Measurements from ENCODE around the gene SDCCAG8.

SDCCAG8 gene

DNA sequence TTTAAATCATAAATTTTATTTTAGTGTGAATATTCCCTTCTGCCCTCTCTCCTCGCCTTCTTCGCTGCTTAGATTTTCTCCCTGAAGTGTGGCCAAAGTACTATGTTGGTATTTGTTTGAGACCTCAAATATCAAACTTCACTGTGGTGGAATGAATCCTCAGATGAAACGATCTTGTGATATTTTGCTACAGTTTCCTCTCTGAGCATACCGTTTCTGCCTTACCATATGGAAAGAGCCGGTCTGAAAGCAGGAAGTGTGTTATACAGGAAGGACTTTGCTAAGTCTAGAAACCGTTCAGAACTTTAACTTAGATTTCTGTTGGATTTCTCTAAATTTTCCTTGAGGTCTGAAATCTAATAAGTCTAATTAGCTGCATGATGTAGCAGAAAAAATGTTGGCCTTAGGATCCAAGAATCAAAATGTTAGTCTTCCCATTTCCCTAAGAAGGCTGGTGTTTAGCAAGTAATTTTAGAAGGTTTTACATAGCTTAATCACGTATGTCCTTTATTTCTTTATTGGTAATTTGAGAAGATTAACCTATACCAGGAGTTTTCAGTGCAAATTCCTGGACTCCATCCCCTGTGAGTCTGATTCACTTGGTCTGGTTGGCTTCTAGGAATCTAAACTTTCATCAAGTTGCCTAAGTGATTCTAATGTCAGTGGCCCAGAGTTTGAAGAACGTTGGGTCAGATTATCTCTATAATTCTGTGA, 30.7 kb downstream of the SDCCAG8 start:
- DNase-seq (ENCODE audit: low spot score), result peak; percentile 27

DNA sequence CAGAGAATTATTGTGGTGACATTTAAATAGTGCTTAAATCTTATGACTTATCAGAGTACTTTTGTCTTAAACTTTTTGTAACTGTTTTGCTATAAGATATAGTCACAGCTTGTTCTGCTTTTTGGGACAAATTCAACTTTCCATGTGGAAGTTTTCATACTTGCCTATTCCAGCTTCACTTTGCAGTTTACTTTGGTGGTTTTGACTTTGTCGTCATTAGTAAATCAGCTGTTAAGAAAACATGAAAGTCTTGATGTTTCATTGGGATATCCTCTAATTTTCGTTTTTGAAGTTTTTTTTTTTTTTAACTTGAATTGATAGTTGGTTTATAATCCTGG, 31.3 kb downstream of the SDCCAG8 start:
- no peak for DNase-seq (ENCODE audit: low spot score)

DNA sequence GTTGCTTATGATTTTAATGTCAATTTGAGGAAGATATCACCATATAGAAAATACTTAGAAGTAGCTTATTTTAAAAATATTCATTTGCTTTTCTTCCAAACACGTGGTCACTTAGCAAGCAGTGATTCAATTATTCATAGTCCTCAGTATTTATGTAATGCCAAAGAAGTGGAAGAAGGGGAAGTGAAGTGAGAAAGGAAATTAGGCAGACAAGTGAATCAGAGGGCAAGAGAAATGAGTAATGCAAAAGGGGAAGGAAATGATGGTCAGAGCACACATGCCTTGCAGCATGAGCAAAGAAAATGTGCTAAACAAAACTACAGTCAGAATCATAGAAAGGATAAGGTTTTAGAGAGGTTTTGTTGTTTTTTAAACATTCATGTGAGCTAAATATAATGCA, 31.8 kb downstream of the SDCCAG8 start:
- peak; percentile 66 for DNase-seq (ENCODE audit: low spot score)

DNA sequence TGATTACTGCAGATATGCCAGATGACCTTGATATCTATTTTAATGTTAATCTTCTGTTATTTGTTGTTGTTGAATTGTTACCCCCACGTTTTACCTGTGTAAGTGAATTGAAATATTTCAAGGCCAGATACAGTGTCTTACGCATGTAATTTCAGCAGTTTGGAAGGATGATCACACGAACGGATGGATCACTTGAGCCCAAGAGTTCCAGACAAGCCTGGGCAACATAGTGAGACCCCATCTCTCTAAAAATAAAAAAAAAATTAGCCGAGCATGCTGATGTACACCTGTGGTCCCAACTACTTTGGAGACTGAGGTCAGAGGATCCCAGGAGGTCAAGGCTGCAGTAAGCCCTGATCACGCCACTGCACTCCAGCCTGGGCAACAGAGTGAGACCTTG, 32.2 kb downstream of the SDCCAG8 start:
- no peak for DNase-seq (ENCODE audit: low spot score)

DNA sequence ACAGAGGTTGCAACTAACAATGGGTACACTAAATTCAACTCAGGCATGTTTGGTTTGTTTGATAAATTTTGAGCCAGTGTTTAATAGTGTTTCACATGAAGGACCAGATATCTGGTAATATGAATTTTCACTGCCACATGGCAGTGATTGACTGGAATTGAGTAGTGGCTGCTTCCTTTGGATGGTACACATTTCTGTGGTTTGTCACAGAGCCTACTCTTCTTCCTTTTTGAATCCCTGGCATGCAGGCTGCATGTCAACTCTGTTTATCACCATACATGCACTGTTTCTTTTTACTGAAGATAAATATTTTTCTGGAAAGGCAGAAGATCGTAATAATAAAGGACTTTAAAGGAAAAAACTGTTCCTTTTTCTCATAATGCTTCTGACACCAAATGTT, 35.5 kb downstream of the SDCCAG8 start:
- DNase-seq (ENCODE audit: low spot score), result no peak

DNA sequence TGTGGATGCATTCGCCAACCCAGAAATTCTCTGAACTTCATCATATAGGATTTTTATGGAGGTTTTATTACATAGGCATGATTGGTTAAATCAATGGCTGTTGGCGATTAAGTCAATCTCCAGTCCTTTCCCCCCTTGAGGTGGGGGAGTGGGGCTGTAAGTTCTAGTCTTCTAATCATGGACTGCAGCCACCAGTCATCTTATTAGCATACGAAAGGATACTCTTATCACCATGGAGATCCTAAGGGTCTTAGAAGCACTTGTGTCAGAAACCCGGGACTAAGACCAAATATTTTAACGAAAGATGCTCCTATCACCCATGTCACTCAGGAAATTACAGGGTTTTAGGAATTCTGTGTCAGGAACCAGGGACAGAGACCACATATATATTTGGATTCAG, 36.3 kb downstream of the SDCCAG8 start:
- no peak for DNase-seq (ENCODE audit: low spot score)

DNA sequence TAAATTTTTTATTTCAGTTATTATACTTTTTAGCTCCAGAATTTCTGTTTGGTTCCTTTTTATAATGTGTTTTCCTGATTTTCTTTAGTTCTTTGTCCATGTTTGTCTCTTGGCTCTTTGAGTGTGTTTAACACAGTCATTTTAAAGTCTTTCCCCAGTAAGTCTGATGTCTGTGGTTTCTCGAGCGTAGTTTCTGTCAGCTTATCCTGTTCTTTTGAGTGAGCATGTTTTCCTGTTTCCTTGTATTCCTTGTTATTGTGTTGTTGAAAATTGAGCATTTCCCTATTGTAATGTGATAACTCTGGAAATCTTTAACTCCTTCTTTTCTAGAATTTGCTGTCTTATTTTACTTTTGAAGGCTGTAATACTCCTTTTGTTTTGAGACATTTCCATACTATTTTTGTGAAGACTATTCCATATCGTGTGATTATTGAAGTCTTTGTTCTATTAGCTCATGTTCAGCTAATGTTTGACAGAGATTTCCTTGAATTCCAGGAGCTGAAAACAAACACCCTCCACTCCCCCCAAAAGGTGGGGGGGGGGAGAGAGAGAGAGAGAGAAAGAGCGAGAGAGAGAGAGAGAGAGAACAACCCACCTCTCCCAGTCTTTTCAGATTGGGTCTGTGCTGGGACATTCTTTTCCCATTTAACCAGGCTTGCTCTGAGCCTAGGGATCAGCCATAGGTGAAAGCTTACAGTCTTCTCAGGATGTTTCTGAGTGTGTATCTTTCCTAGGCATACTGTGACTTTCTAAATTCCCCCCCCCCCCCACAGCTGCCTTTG, 38.3 kb downstream of the SDCCAG8 start:
- no peak for DNase-seq (ENCODE audit: low spot score)

DNA sequence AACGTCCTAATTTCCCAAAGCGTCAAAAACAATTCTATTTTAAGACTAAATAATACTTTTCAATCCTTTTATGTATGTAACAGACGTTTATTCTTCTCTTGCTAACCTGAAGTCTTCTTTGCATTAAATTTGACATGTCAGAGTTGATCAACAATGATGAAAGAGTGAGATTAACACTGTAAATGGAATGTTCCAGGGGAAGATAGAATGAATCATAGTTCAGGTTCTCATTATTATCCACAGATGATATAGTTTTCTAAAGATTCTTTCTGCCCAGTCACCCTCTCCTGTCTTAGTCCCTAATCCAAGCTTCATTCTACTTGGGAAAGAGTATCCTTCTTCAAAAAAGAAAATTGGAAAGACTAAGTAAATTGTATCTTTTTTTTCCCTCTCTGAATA, 38.9 kb downstream of the SDCCAG8 start:
- no peak for DNase-seq (ENCODE audit: low spot score)

DNA sequence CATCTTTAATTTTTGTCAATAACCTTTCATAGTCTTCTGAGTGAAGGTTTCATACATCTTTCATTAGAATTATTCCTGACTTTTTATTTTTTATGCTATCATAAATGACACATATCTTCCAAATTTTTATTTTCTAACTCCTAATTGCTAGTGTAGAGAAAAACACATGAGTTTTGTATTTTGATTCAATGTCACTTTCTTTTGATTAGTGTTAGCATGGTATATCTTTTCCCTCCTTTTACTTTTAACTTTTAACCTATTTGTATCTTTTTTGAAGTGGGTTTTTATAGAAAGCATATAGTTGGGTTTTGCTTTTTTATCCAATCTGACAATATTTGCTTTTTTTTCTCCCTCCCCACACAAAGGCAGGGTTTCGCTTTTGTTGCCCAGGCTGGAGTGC, 43.2 kb downstream of the SDCCAG8 start:
- DNase-seq (ENCODE audit: low spot score), result no peak

DNA sequence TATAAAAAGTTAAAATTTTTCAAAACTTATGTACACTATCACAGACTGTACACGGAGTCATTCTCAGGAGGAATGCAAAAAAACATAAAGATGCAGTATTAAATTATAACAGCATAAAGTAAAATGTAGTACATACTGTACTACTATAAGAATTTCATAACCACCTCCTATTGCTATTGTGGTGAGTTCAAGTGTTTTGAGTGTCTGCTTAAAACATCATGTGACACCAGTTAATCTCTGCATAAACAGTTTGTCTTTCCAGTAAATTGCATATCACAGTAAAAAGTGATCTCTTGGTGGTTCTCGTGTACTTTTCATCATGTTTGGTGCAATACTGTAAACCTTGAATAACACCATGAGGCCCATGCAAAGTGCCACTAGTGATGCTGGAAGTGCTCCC, 45.2 kb downstream of the SDCCAG8 start:
- DNase-seq (ENCODE audit: low spot score), result no peak

DNA sequence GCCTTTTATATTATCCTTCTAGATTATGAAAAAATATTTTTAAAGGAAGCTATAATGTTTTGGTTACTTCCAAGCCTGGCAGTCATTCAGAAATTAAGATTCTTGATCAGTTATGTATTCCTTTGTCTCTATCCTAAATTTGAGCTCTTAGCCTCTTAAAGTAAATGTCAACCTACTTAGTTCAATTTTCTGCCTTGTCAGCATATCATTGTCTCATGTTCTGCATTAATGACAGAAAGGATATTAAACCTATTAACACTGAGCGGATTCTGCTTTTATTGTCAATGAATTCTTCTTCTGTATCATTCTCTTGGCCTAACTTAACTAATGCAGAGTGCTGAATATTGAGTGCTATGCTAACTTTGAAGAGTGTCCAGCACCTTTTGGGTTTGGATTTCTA, 56.0 kb downstream of the SDCCAG8 start:
- DNase-seq (ENCODE audit: low spot score), result no peak

DNA sequence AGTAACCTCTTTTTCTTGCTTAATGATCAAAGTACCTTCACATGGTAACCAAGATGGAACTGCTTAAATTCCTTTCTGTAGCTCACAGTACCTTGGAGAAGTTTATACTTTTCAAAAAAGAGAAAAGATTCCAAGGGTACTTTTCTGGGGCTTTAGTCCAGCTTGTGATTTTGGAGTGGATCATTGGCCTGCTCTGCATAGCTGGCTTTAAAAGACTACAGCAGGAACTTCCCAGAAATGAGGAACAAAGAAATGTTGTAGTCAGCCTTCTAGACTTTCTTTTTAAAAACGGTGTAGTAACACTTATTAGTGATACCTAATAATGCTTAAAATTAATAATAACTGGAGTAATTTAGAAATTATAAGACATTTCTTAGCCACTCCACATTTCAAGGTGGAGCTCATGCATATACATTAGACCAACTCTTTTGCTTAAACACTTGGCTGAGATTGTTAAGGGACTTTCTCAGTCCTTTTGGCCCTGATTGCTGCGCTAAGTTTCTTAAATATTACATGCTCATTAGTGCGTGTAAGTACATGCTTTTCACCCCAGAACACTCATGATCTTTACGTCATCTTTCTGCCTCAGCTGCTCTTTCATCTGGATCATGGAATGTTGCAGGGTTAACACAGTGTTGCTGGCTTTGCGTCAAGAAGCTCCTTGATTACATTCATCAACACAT, 57.3 kb downstream of the SDCCAG8 start:
- no peak for DNase-seq (ENCODE audit: low spot score)

DNA sequence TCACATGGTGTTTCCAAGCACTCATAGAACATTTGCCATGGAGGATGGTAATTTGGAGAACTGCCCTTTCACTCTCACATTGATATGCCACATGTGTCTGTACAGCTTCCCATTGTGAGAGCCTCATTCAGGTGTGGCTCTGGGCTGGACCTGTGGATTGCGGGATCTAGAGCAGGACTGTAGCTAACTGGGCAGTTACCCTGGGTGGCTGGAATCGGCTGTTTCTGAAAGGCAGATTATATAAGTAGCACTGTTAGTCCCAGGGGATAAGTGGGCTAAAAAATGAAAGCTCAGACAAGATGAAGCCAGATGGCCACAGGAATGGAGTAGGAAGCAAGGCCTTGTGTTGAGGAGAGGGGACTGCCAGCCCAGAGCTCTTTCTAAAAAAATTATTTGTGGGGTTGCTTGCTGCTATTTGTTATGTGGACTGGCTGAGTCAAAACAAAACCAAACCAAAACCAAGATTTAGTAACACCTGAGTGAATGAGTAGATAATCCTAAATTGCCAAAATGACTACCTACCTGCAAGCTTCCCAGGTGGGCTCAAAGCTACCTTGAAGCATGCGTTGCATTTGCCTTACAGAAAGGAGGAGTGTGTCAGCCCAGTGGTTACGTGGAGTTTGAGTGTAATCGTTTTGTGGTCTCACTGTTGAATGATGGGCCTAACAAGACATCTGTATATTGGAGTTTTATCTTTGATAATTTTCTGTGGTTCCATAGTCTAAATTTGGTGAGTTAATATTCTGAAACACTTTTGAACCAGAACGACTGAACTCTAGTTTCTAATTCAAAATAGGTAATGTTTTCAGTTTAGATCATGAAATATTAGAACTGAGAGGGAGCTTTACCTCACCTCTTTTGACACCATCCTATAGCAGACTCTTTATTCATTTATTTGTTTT, 58.0 kb downstream of the SDCCAG8 start:
- DNase-seq (ENCODE audit: low spot score), result peak; percentile 28

DNA sequence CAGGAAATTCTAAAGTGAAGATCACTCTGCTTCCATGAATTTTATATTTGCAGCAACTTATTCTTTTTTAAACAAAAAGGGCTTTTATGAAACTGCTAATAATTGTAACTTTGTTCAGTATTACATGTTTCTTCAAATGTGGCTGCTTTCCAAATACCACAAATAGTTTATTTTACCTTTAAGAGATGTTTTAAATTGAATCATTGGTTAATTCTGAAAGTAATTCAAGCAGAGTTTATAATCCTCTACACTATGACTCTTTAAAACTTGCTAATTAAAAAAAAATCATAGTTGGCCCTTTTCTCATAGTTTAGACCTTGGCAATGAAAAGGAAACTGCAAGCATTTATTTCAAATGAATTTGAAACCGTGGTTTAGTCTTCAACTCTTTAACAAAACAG, 59.6 kb downstream of the SDCCAG8 start:
- no peak for DNase-seq (ENCODE audit: low spot score)

DNA sequence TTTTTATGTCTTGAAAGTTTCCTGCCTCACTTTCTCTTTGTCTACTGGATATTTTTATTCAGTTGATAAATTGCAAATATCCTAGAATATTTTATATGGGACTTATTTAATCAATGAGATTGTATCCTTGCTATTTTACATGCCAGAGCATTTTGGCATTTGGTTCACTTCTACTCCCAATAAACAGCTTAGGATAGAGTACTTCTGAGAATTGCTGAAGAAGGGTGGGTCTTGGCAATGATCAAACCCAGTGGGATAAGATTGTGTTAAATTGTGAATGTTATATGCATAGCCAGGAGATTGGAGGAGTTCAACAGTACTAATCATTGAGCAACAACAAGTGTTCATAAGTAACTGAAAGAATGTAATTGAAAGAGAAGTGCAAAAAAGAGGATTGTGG, 60.1 kb downstream of the SDCCAG8 start:
- DNase-seq (ENCODE audit: low spot score), result no peak

DNA sequence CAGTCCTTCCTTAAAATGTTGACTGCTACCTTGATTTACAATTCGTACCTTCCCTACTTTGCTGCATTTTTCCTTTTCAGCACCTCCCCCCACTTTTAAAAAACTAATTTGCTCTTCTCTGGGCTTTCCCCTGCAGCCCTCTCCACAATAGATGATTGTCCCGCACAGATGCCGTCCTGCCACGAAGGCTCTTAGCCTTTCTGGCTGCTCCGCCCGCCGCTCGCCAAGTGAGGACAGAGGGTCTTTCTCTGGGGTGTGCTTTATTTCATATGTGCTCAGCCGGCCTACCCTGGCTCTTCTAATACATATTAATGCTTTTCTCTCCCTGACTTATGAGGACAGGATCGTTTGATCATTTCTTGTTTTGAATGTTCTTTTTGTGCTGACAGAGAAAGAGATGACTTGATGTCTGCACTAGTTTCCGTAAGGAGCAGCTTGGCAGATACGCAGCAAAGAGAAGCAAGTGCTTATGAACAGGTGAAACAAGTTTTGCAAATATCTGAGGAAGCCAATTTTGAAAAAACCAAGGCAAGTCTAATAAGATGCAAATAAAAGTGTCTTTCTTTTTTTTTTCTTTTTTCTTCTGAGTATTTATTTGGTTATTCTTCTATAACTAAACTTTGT, 60.6 kb downstream of the SDCCAG8 start:
- DNase-seq (ENCODE audit: low spot score), result no peak

DNA sequence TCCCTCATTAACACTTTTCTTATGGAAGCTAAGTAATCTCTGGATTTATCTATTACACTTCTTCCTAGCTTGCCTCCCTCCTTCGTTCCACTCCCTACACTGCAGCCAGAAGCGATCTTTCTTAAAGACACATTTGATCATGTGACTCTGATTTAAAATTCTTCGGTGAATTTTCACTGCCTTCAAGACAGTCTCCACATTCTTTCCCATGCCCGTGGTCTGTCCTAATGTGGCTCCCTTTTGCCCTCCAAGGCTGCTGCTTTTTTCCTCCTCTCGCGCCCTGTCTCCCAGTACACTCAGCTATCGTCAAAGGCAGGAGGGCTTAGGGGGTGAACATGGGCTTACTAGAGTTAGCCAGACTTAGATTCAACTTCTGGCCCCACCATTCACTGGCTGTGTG, 64.4 kb downstream of the SDCCAG8 start:
- DNase-seq (ENCODE audit: low spot score), result no peak

DNA sequence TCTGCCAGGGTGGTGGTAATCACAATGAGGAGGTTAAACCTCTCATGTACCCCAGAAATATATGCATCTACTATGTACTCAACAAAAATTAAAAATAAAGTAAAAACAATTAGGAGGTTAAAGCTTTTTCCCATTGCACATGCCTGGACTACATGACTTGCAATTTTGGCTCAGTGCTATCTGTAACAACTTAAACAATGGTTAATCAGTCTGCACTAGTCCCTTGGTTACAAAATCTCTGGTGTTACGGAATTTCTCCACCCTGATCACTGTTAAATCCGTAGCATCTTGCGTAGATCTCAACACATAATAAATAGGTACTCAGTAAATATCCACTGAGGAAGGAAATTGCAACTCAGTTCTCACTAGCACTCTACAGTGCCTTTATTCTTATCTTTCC, 66.5 kb downstream of the SDCCAG8 start:
- no peak for DNase-seq (ENCODE audit: low spot score)

DNA sequence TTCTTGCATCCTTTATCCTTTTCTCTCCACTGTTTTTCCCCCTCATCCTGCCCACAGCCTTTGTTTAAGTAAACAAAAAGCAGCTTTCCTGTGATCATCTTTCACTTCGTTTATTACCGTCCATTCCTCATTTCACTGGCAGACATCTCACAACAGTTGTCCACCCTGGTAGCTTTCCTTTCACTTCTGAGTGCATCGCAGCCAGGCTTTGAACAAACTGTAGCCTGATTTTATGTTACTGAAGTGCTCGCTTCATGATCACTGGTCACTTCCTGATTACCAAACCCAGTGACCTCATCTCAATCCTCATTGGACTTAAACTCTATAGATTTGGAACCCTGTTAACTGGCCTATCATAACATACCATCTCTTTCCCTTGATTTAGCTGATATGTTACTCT, 67.7 kb downstream of the SDCCAG8 start:
- DNase-seq (ENCODE audit: low spot score), result no peak

DNA sequence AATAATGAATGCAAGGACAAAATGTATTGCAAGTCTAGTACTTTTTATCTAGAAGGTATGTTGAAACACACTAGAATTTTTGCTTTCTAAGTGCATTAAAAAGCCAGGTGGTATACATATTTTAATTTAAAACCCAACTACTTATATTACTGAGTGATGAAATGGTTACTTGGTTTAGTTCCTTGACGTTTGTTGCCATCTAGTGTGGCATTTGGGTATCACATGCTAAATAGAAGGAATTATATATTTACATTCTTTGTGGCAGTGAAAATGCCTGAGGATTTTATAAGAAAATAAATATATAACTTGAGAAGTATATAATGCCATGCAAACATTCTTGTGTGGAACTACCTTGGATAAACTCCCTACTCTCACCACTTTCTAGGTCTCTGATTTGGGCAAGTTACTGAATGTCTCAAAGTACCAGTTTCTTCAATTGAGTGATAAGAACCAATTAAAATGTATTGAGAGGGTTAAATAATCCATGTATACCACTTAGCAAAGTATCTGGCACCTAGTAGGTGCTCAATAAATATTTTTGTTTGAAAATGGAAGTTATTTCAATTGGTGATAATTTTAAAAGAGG, 69.6 kb downstream of the SDCCAG8 start:
- DNase-seq (ENCODE audit: low spot score), result peak; percentile 58

DNA sequence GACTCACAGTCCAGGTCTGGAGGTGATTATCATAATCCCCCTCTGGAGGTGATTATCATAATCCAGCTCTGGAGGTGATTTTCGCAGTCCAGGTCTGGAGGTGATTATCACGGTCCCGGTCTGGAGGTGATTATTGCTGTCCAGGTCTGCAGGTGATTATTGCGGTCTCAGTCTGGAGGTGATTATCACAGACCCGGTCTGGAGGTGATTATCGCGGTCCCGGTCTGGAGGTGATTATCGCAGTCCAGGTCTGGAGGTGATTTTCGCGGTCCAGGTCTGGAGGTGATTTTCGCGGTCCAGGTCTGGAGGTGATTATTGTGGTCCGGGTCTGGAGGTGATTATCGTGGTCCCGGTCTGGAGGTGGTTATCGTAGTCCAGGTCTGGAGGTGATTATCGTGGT, 76.6 kb downstream of the SDCCAG8 start:
- DNase-seq (ENCODE audit: low spot score), result no peak

Measured in activated CD4-positive, alpha-beta T cell treated with anti-CD3 and anti-CD28 coated beads, Interleukin-2, Interleukin-4, amounts not matched to agents 100 ng/mL and 50 ng/mL, durations not matched to agents 16 hours and 8 hours (primary cell).